Prostate gland (tissue), 2 donors: ENCODE data around the gene SCN3B. TPM values are rescaled to one million over a fixed set of nuclear protein-coding genes. Genes with fewer than 3 reads are reported as not detected.

Experiments
- DNase-seq: peaks from one replicate; pipeline ENCODE4 v3.0.0-alpha.2; 2019; ENCODE audit warnings: low spot score
- H3K27ac ChIP-seq, 2 donors: fragments of 200-600 bp; sonication (generic); 2 replicates each; pipeline ENCODE4 v1.5.1; 2017 to 2019
- H3K27me3 ChIP-seq: fragments of 200-600 bp; sonication (generic); replicated peaks from 2 replicates; pipeline ENCODE4 v1.5.1; 2019; ENCODE audit not compliant: insufficient read depth
- H3K36me3 ChIP-seq, 2 donors: fragments of 200-600 bp; sonication (generic); 1 replicate in 1 of 2; 2 replicates in 1 of 2; pipeline versions ENCODE4 v1.5.1 to v1.8.1; 2017 to 2019
- H3K4me1 ChIP-seq: fragments of 200-600 bp; sonication (generic); replicated peaks from 2 replicates; pipeline ENCODE4 v1.5.1; 2019
- H3K4me3 ChIP-seq, 2 donors: fragments of 200-600 bp; sonication (generic); 2 replicates each; pipeline ENCODE4 v1.5.1; 2017 to 2019
- H3K9me3 ChIP-seq: fragments of 200-600 bp; sonication (generic); 2 replicates; pipeline ENCODE4 v1.5.1; 2017
- CTCF ChIP-seq, 4 experiments: fragments of 200-600 bp in 2 of 4; fragments of 450-650 bp in 2 of 4; sonication (generic) in 2 of 4; IDR thresholded peaks; 1 replicate in 3 of 4; 2 replicates in 1 of 4; pipeline ENCODE4 v1.5.1; 2016 to 2019; ENCODE audit warnings: antibody characterized with exemption in 4 of 4, mild to moderate bottlenecking in 2 of 4, moderate library complexity in 2 of 4
- POLR2A ChIP-seq: fragments of 450-650 bp; IDR thresholded peaks from one replicate; pipeline ENCODE4 v1.6.1; 2016; ENCODE audit warnings: antibody characterized with exemption, mild to moderate bottlenecking
- POLR2AphosphoS5 ChIP-seq: sonication (generic); formaldehyde crosslinking; IDR thresholded peaks from one replicate; pipeline ENCODE4 v1.6.1; 2017; ENCODE audit warnings: antibody characterized with exemption
- WGBS: methylation state at CpG from one replicate; pipeline ENCODE4 v1.1.5; 2018; 5-methylcytosine and 5-hydroxymethylcytosine counted together
- intact Hi-C: fragments of 100-400 bp; cut with DNase I; formaldehyde crosslinking; loops from one replicate; pipeline ENCODE4 v1.14.2; 2022
- total RNA-seq, 2 donors: library from RNA; depleted of rRNA; stranded (reverse); fragments of >200 nt; gene quantifications; one replicate each; pipeline ENCODE4 v1.1.0, GENCODE V29; 2016

The SCN3B gene
- total RNA-seq, 2 donors from 2014 or later = 2.5 to 3.5 TPM

GRCh38 chr11:123652599-123652998 is 1.8 kb downstream of the SCN3B start:
- intact Hi-C loops = no loop called here
- H3K4me3 ChIP-seq = no peak overlapping the region
- no peaks in the 10 kb centered on the region for H3K27me3 ChIP-seq
- H3K4me1 ChIP-seq = no peaks in the 10 kb centered on the region
- no peak overlapping the region for H3K27ac ChIP-seq
- no peaks in the 10 kb centered on the region for H3K36me3 ChIP-seq
- no peaks in the 10 kb centered on the region for H3K9me3 ChIP-seq
- 58% methylated on average over 2 of the region's 2 CpGs for WGBS
- TF ChIP-seq CTCF (IDR thresholded peaks at IDR 0.05) = no peak
- TF ChIP-seq POLR2AphosphoS5 = no peak
- TF ChIP-seq POLR2A = no peak
- no peak for DNase-seq

GRCh38 chr11:123650901-123651300 is 3.5 kb downstream of the SCN3B start:
- no peak for DNase-seq
- 98% methylated on average over 2 of the region's 2 CpGs for WGBS
- Histone ChIP-seq H3K9me3 (no peaks in the 10 kb centered on the region), H3K27me3 (no peaks in the 10 kb centered on the region), H3K36me3 (no peaks in the 10 kb centered on the region), H3K4me3 (no peak overlapping the region), H3K4me1 (no peaks in the 10 kb centered on the region), H3K27ac (no peak overlapping the region)
- no peak for TF ChIP-seq POLR2AphosphoS5
- TF ChIP-seq POLR2A = no peak
- no peak for TF ChIP-seq CTCF (IDR thresholded peaks at IDR 0.05)
- intact Hi-C loops = no loop called here

- H3K27me3 ChIP-seq = no peaks in the 10 kb centered on the region
- no peak overlapping the region for H3K27ac ChIP-seq
- no peaks in the 10 kb centered on the region for H3K9me3 ChIP-seq
- no peak for TF ChIP-seq CTCF (IDR thresholded peaks at IDR 0.05)
- TF ChIP-seq POLR2A = no peak
- TF ChIP-seq POLR2AphosphoS5 = no peak
- H3K4me3 ChIP-seq = no peak overlapping the region
- 77% methylated on average over 12 of the region's 12 CpGs for WGBS
- no peak for DNase-seq
- no peaks in the 10 kb centered on the region for H3K4me1 ChIP-seq
- intact Hi-C loops = no loop called here
- no peaks in the 10 kb centered on the region for H3K36me3 ChIP-seq
Measured at GRCh38 chr11:123645286-123645975, 9.0 kb downstream of the SCN3B start.

- no peak overlapping the region for H3K27ac ChIP-seq
- H3K27me3 ChIP-seq = no peaks in the 10 kb centered on the region
- TF ChIP-seq POLR2A = no peak
- TF ChIP-seq CTCF (IDR thresholded peaks at IDR 0.05) = no peak
- no peak for TF ChIP-seq POLR2AphosphoS5
- intact Hi-C loops = no loop called here
- no peaks in the 10 kb centered on the region for H3K4me1 ChIP-seq
- 76% methylated on average over 15 of the region's 15 CpGs for WGBS
- H3K9me3 ChIP-seq = no peaks in the 10 kb centered on the region
- DNase-seq = no peak
- no peaks in the 10 kb centered on the region for H3K36me3 ChIP-seq
- H3K4me3 ChIP-seq = no peak overlapping the region
Measured at GRCh38 chr11:123642435-123642834, 12.0 kb downstream of the SCN3B start.

GRCh38 chr11:123641495-123641840 is 13.0 kb downstream of the SCN3B start:
- H3K4me3 ChIP-seq = no peak overlapping the region
- no peaks in the 10 kb centered on the region for H3K9me3 ChIP-seq
- H3K27ac ChIP-seq = no peak overlapping the region
- H3K36me3 ChIP-seq = no peaks in the 10 kb centered on the region
- no peaks in the 10 kb centered on the region for H3K4me1 ChIP-seq
- H3K27me3 ChIP-seq = no peaks in the 10 kb centered on the region
- intact Hi-C loops = no loop called here
- DNase-seq = no peak
- TF ChIP-seq POLR2AphosphoS5 = no peak
- TF ChIP-seq CTCF (IDR thresholded peaks at IDR 0.05) = no peak
- TF ChIP-seq POLR2A = no peak
- WGBS = 53% methylated on average over 4 of the region's 4 CpGs
